Upper lobe of right lung (tissue), 1 donor: ENCODE results near the gene SIK3. TPM values are rescaled to one million over a fixed set of nuclear protein-coding genes. Genes with fewer than 3 reads are reported as not detected.
A peak's percentile ranks its signal among the peaks of the same experiment; 100 is the strongest.

Source experiments
- ATAC-seq: fragments of 200-7000 bp; cut with Tn5 transposase; one replicate; pipeline ENCODE4 v1.9.1; 2020; ENCODE audit warnings: mild to moderate bottlenecking, moderate library complexity
- DNase-seq: peaks from one replicate; pipeline ENCODE4 v3.0.0-alpha.2; 2020
- H3K27ac ChIP-seq: fragments of 200-600 bp; one replicate; pipeline ENCODE4 v1.8.0; 2022
- H3K27me3 ChIP-seq: fragments of 200-600 bp; one replicate; pipeline ENCODE4 v1.8.0; 2022; ENCODE audit warnings: mild to moderate bottlenecking
- H3K36me3 ChIP-seq: fragments of 200-600 bp; one replicate; pipeline ENCODE4 v1.8.0; 2022
- H3K4me1 ChIP-seq: fragments of 200-600 bp; one replicate; pipeline ENCODE4 v1.8.0; 2022
- H3K4me3 ChIP-seq: fragments of 200-600 bp; one replicate; pipeline ENCODE4 v1.8.0; 2022; ENCODE audit warnings: mild to moderate bottlenecking
- H3K9me3 ChIP-seq: fragments of 200-600 bp; one replicate; pipeline ENCODE4 v1.8.0; 2022
- intact Hi-C: fragments of 100-400 bp; cut with DNase I; formaldehyde crosslinking; loops from one replicate; pipeline ENCODE4 v1.11.0; 2022
- total RNA-seq: library from RNA; stranded (reverse); fragmentation: NEBNext Ultra II Directional; extraction: Animal tissue kit (Norgen Biotek cat#: 25700); gene quantifications from one replicate; pipeline ENCODE4 v1.2.1, GENCODE V29; 2021
- TF ChIP-seq, protein P1 (sequence below): fragments of 200-600 bp; IDR thresholded peaks from one replicate; pipeline ENCODE4 v1.8.0; 2022; ENCODE audit warnings: antibody characterized with exemption
- donor health status: DM: no; HTN: yes; CAD: no; lungs with severe emphysema.

Gene SIK3
- total RNA-seq, 1 donor from 2014 or later, result 37.1 TPM

DNA sequence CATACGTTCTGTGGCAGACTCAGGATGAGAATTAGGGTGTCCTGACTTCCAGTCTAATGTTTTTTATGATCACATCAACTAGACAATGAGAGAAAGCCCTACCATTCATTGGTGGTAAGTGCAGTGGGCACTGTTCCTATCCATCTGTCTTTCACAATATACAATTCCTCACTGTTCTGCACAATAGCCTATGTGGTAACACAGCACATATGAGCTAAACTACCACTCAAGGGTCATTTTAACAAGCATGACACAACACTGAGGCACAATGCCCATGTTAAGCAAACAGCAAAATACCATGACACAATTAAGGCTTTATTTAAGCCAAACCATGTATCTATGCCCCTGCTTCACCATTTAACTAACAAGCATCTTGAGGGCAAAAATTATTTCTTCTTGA lies 52.3 kb downstream of the SIK3 start:
- TF ChIP-seq, protein P1, sequence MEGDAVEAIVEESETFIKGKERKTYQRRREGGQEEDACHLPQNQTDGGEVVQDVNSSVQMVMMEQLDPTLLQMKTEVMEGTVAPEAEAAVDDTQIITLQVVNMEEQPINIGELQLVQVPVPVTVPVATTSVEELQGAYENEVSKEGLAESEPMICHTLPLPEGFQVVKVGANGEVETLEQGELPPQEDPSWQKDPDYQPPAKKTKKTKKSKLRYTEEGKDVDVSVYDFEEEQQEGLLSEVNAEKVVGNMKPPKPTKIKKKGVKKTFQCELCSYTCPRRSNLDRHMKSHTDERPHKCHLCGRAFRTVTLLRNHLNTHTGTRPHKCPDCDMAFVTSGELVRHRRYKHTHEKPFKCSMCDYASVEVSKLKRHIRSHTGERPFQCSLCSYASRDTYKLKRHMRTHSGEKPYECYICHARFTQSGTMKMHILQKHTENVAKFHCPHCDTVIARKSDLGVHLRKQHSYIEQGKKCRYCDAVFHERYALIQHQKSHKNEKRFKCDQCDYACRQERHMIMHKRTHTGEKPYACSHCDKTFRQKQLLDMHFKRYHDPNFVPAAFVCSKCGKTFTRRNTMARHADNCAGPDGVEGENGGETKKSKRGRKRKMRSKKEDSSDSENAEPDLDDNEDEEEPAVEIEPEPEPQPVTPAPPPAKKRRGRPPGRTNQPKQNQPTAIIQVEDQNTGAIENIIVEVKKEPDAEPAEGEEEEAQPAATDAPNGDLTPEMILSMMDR, result no peak
- Histone ChIP-seq H3K27me3 (no peaks in the 10 kb centered on the region), H3K4me1 (peaks cover 25% of the 10 kb centered on the region), H3K4me3 (no peak overlapping the region), H3K36me3 (no peaks in the 10 kb centered on the region), H3K27ac (no peak overlapping the region), H3K9me3 (no peaks in the 10 kb centered on the region)
- intact Hi-C loops, result no loop called here
- ATAC-seq (peak; percentile 77), DNase-seq (no peak)

DNA sequence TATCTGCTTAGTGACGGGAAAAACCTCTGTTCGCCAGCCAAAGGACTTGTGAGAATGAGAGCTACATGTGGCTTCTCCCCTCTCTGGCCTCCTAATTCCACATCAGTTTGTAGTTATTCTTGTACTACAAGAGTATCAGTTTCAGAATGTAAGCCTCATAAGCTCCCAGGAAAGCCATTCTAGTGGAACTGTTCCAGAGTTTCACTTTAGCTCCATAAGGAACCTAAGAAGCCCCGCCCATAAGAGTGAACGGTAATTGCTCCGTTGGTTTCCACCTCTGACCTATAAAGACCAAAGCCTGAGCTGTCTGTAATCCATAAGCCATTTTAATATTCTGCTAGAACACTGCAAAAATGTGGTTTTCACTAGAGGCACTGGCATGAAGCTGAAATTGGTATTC lies 53.0 kb downstream of the SIK3 start:
- no peak overlapping the region for H3K4me3 ChIP-seq
- H3K9me3 ChIP-seq, result no peaks in the 10 kb centered on the region
- no peak for DNase-seq
- TF ChIP-seq, protein P1, result no peak
- H3K27me3 ChIP-seq, result no peaks in the 10 kb centered on the region
- intact Hi-C loops, result no loop called here
- H3K4me1 ChIP-seq, result peaks cover 26% of the 10 kb centered on the region
- no peak overlapping the region for H3K27ac ChIP-seq
- ATAC-seq, result peak; percentile 56
- H3K36me3 ChIP-seq, result no peaks in the 10 kb centered on the region

DNA sequence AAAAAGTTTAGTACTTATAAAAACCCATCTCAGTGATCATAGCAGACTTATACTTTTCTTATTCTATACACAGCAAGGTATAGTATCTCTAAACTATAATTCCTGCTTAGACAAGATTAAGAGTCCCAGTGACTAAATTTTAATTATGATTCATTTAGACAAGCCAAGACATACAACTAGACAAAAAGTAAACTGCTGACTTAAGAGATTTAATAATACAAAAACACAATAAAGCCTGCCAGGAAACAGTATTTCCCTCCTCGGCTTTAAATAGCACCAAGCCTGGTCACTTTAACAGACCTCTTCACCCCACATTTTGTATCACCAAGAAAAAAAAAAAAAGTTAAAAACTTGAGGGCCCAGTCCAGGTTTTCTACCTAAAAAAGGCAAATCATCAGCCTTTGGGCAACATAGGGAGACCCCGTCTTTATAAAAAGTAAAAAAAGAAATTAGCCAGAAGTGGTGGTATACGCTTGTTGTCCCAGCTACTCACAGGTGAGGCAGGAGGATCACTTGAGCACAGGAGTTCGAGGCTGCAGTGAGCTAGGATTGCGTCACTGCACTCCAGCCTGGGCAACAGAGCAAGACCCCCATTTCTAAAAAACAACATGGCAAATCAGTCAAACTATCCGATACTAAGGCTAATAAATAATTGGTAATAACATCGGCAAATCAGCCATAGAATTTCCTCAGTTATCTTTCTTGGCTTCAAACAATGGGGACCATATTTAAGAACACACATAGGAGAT lies 53.8 kb downstream of the SIK3 start:
- Histone ChIP-seq H3K4me1 (peaks cover 30% of the 10 kb centered on the region), H3K36me3 (no peaks in the 10 kb centered on the region), H3K27ac (no peak overlapping the region), H3K27me3 (no peaks in the 10 kb centered on the region), H3K9me3 (no peaks in the 10 kb centered on the region), H3K4me3 (no peak overlapping the region)
- TF ChIP-seq, protein P1, result no peak
- DNase-seq (no peak), ATAC-seq (no peak)
- intact Hi-C loops, result no loop called here

DNA sequence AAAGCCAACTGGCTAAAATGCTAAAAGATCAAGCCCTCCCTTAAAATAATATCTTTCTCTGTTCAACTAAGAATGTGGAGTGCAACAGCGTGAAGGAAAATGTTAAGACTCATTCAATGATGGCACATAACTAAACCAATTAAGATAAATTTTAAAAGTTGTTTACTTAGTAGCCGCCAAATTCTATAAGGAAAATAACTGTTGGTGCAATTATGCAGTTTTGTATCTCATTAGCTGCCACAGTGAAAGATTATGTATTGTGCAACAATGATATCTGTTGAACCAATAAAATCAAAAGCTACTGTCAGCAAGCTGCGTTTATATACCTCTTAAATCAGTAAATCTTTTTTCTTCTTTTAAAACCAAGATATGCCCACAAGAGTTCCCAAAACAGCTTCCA lies 55.5 kb downstream of the SIK3 start:
- no peaks in the 10 kb centered on the region for H3K9me3 ChIP-seq
- H3K27ac ChIP-seq, result no peak overlapping the region
- H3K27me3 ChIP-seq, result no peaks in the 10 kb centered on the region
- H3K4me3 ChIP-seq, result no peak overlapping the region
- no peaks in the 10 kb centered on the region for H3K36me3 ChIP-seq
- peaks cover 37% of the 10 kb centered on the region for H3K4me1 ChIP-seq
- TF ChIP-seq, protein P1, result no peak
- intact Hi-C loops, result no loop called here
- DNase-seq (no peak), ATAC-seq (no peak)

DNA sequence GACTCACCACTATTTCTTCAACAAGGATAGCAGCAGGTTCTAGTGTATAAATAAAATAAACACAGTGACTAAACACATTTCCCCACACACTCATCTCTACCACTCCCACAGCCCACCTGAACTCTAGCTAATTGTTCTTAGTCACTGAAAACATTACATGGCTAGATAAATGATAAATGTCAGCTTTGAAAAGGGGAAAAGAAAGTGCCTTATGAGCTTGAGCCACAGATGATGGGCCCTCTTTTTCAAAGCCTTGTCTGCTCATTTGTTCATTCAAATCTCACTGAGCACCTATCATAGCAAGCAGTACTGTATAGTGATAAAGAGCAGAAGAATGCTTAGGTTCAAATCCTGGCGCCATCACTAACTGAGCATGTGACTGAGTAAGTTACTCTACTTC lies 58.3 kb downstream of the SIK3 start:
- Histone ChIP-seq H3K9me3 (no peaks in the 10 kb centered on the region), H3K27ac (no peak overlapping the region), H3K27me3 (no peaks in the 10 kb centered on the region), H3K4me1 (peaks cover 29% of the 10 kb centered on the region), H3K4me3 (no peak overlapping the region), H3K36me3 (no peaks in the 10 kb centered on the region)
- TF ChIP-seq, protein P1, result no peak
- intact Hi-C loops, result no loop called here
- ATAC-seq (no peak), DNase-seq (no peak)
